HEK293 (cell line): ENCODE measurements around the gene RNF113A.

ENCODE experiments used
- CTCF ChIA-PET: fragments of 350-600 bp; formaldehyde crosslinking; extraction: SDS; loops from one replicate; lab custom pipeline; 2021; ENCODE audit warnings: antibody characterized with exemption; lab: Yijun Ruan, JAX
- POLR2A ChIA-PET: fragments of 300-600 bp; formaldehyde crosslinking; extraction: SDS; loops from one replicate; lab custom pipeline; 2020; ENCODE audit warnings: antibody characterized with exemption, inconsistent platforms; lab: Yijun Ruan, JAX
- H3K27ac ChIP-seq: fragments of 200-500 bp; sonication (Bioruptor generic); 2 replicates; pipeline ENCODE4 v1.5.1; 2014; ENCODE audit warnings: low read depth, low read length, control low read depth, inconsistent platforms; ENCODE audit errors: extremely low read depth
- H3K36me3 ChIP-seq, 2 experiments: fragments of 200-500 bp in 1 of 2; sonication (Bioruptor generic) in 1 of 2; 1 replicate in 1 of 2; 2 replicates in 1 of 2; pipeline ENCODE4 v1.5.1; 2014 to 2017; ENCODE audit warnings: inconsistent platforms in 2 of 2, low read length in 2 of 2; ENCODE audit not compliant: control insufficient read depth in 2 of 2, insufficient read depth in 1 of 2
- H3K4me1 ChIP-seq: fragments of 200-500 bp; sonication (Bioruptor generic); 2 replicates; pipeline ENCODE4 v1.5.1; 2014; ENCODE audit warnings: mild to moderate bottlenecking, low read length, inconsistent platforms; ENCODE audit not compliant: control insufficient read depth, insufficient read depth
- H3K4me3 ChIP-seq: 2 replicates; pipeline ENCODE4 v1.5.1; 2011; ENCODE audit warnings: low read depth, mild to moderate bottlenecking, control low read depth, low read length, moderate library complexity
- H3K9me3 ChIP-seq: fragments of 200-500 bp; sonication (Bioruptor generic); 2 replicates; pipeline ENCODE4 v1.5.1; 2014; ENCODE audit warnings: low read depth, low read length, inconsistent platforms; ENCODE audit not compliant: control insufficient read depth, insufficient read depth
- HIC1 ChIP-seq: fragments of 450-650 bp; formaldehyde crosslinking; IDR thresholded peaks from 2 replicates; pipeline ENCODE4 v1.5.1; 2016; ENCODE audit warnings: missing biosample characterization, missing genetic modification characterization
- KLF16 ChIP-seq: fragments of 450-650 bp; formaldehyde crosslinking; IDR thresholded peaks from 2 replicates; pipeline ENCODE4 v1.5.1; 2017; ENCODE audit warnings: missing biosample characterization, missing genetic modification characterization
- PRDM1 ChIP-seq: fragments of 450-650 bp; formaldehyde crosslinking; IDR thresholded peaks from 2 replicates; pipeline ENCODE4; 2016; ENCODE audit warnings: missing biosample characterization, missing genetic modification characterization
- PRDM4 ChIP-seq: fragments of 450-650 bp; formaldehyde crosslinking; IDR thresholded peaks from 2 replicates; pipeline ENCODE4 v1.5.1; 2017; ENCODE audit warnings: missing biosample characterization, missing genetic modification characterization
- SCRT2 ChIP-seq: fragments of 450-650 bp; formaldehyde crosslinking; IDR thresholded peaks from 2 replicates; pipeline ENCODE4 v1.5.1; 2016; ENCODE audit warnings: missing biosample characterization, missing genetic modification characterization
- ZBTB44 ChIP-seq: fragments of 450-650 bp; IDR thresholded peaks from 2 replicates; pipeline ENCODE4 v1.5.1; 2018; ENCODE audit warnings: missing biosample characterization, mild to moderate bottlenecking, missing genetic modification characterization
- ZFHX2 ChIP-seq: fragments of 450-650 bp; formaldehyde crosslinking; conservative IDR thresholded peaks from 2 replicates; pipeline ENCODE4 v1.5.1; 2016; ENCODE audit warnings: missing biosample characterization, missing genetic modification characterization
- ZNF133 ChIP-seq: fragments of 450-650 bp; formaldehyde crosslinking; IDR thresholded peaks from 2 replicates; pipeline ENCODE4 v1.5.1; 2016; ENCODE audit warnings: missing biosample characterization, missing genetic modification characterization
- ZNF2 ChIP-seq: fragments of 450-650 bp; formaldehyde crosslinking; IDR thresholded peaks from 2 replicates; pipeline ENCODE4 v1.5.1; 2016; ENCODE audit warnings: missing biosample characterization, missing genetic modification characterization
- ZNF341 ChIP-seq: fragments of 450-650 bp; formaldehyde crosslinking; IDR thresholded peaks from 2 replicates; pipeline ENCODE4; 2016; ENCODE audit warnings: low read depth, missing biosample characterization, missing genetic modification characterization
- ZNF394 ChIP-seq: fragments of 450-650 bp; formaldehyde crosslinking; IDR thresholded peaks from 2 replicates; pipeline ENCODE4 v1.5.1; 2016; ENCODE audit warnings: missing biosample characterization, missing genetic modification characterization, mild to moderate bottlenecking, moderate library complexity, borderline replicate concordance
- ZNF558 ChIP-seq: fragments of 450-650 bp; formaldehyde crosslinking; IDR thresholded peaks from 2 replicates; pipeline ENCODE4 v1.5.1; 2016; ENCODE audit warnings: missing biosample characterization, missing genetic modification characterization
- ZNF600 ChIP-seq: fragments of 450-650 bp; formaldehyde crosslinking; IDR thresholded peaks from 2 replicates; pipeline ENCODE4 v1.5.1; 2016; ENCODE audit warnings: missing biosample characterization, missing genetic modification characterization
- ZNF610 ChIP-seq: fragments of 450-650 bp; formaldehyde crosslinking; IDR thresholded peaks from 2 replicates; pipeline ENCODE4 v1.5.1; 2016; ENCODE audit warnings: missing biosample characterization, missing genetic modification characterization, borderline replicate concordance
- ZNF768 ChIP-seq: fragments of 450-650 bp; formaldehyde crosslinking; IDR thresholded peaks from 2 replicates; pipeline ENCODE4 v1.5.1; 2018; ENCODE audit warnings: missing biosample characterization, mild to moderate bottlenecking, missing genetic modification characterization
- ZNF776 ChIP-seq: fragments of 450-650 bp; formaldehyde crosslinking; IDR thresholded peaks from 2 replicates; pipeline ENCODE4 v1.5.0; 2017; ENCODE audit warnings: missing biosample characterization, missing genetic modification characterization, borderline replicate concordance
- ZXDB ChIP-seq: fragments of 450-650 bp; formaldehyde crosslinking; IDR thresholded peaks from 2 replicates; pipeline ENCODE4 v1.5.1; 2016; ENCODE audit warnings: missing biosample characterization, missing genetic modification characterization

RNF113A gene

GRCh38 chrX:119880552-119881437 lies 9.3 kb upstream of the RNF113A start (continued):
- TF ChIP-seq ZBTB44 (tag by site-specific recombination) (peak; percentile 80; the same call in 1 of the 2 replicates), ZNF558 (tag by site-specific recombination) (no peak), ZNF768 (tag by site-specific recombination) (no peak), PRDM1 (no peak), ZNF776 (no peak)
- TF ChIP-seq, all 188 proteins: peak for 10

- Histone ChIP-seq H3K27ac (no peak overlapping the region), H3K36me3 (peaks cover 18 to 29% of the 10 kb centered on the region in 2 experiments), H3K4me3 (no peak overlapping the region), H3K9me3 (no peaks in the 10 kb centered on the region), H3K4me1 (no peaks in the 10 kb centered on the region)
- ChIA-PET POLR2A (interaction anchor here (1.3 to 2.0 kb wide), 2 partner anchors 27 to 89 kb away, joined by 5 to 8 read pairs; partner anchors contain the start of genes RPL39 and UPF3B), CTCF (interaction anchor here (0.5 to 1.0 kb wide), 6 partner anchors 9 to 275 kb away, joined by 3 to 9 read pairs (median 4); partner anchors contain the start of genes NDUFA1 and RNF113A)
- TF ChIP-seq ZNF610: no peak
- TF ChIP-seq ZNF2 (tag by site-specific recombination): no peak
- no peak for TF ChIP-seq ZNF133 (tag by site-specific recombination)
- no peak for TF ChIP-seq ZFHX2
- TF ChIP-seq ZNF600 (tag by site-specific recombination): no peak
- TF ChIP-seq HIC1 (tag by site-specific recombination): no peak
- no peak for TF ChIP-seq SCRT2 (tag by site-specific recombination)
- TF ChIP-seq ZXDB (tag by site-specific recombination): no peak
- no peak for TF ChIP-seq ZNF341 (tag by site-specific recombination)
Observed at GRCh38 chrX:119880076-119880475, 8.5 kb upstream of the RNF113A start.

- H3K9me3 ChIP-seq: no peaks in the 10 kb centered on the region
- ChIA-PET CTCF (interaction anchor here (0.6 to 1.3 kb wide), 10 partner anchors 9 to 379 kb away, joined by 3 to 9 read pairs (median 4); no protein-coding TSS in a partner anchor), POLR2A (interaction anchor here (1.2 kb wide), 1 partner anchor 9 kb away, joined by 4 read pairs; no protein-coding TSS in a partner anchor)
- peaks cover 18 to 29% of the 10 kb centered on the region in 2 experiments for H3K36me3 ChIP-seq
- no peak overlapping the region for H3K4me3 ChIP-seq
- no peaks in the 10 kb centered on the region for H3K4me1 ChIP-seq
- no peak for TF ChIP-seq ZNF394
- TF ChIP-seq KLF16 (tag by site-specific recombination): no peak
- TF ChIP-seq PRDM4 (tag by site-specific recombination): no peak
- no peak overlapping the region for H3K27ac ChIP-seq
Observed at GRCh38 chrX:119878740-119879139, 7.2 kb upstream of the RNF113A start.
